CD14-positive monocyte (primary cell): ENCODE results near the gene NFKBIE. TPM values are rescaled to one million over a fixed set of nuclear protein-coding genes. Genes with fewer than 3 reads are reported as not detected.

Experiments
- DNase-seq, 3 donors: peaks; one replicate each; pipeline ENCODE4 v3.0.0-alpha.2; 2011 to 2022
- H2AFZ ChIP-seq: 2 replicates; pipeline ENCODE4 v1.6.0; 2012; ENCODE audit warnings: mild to moderate bottlenecking, low read depth, low read length, inconsistent platforms; ENCODE audit not compliant: insufficient read depth, poor library complexity, severe bottlenecking
- H3K27ac ChIP-seq, 2 donors: 1 replicate in 1 of 2; 2 replicates in 1 of 2; pipeline ENCODE4 v1.5.1; 2012 to 2013; ENCODE audit warnings: low read length in 2 of 2, control low read depth in 1 of 2, inconsistent platforms in 1 of 2, low read depth in 1 of 2, mild to moderate bottlenecking in 1 of 2
- H3K27me3 ChIP-seq, 2 donors: one replicate each; pipeline versions ENCODE4 v1.6.0 to v1.6.1; 2011 to 2013; ENCODE audit warnings: low read length in 2 of 2; ENCODE audit not compliant: control insufficient read depth in 2 of 2, insufficient read depth in 2 of 2
- H3K36me3 ChIP-seq, 2 donors: replicated peaks in 1 of 2; 1 replicate in 1 of 2; 2 replicates in 1 of 2; pipeline versions ENCODE4 v1.5.1 to v1.6.1; 2012 to 2013; ENCODE audit warnings: low read length in 2 of 2, control low read depth in 1 of 2, inconsistent platforms in 1 of 2, mild to moderate bottlenecking in 1 of 2; ENCODE audit not compliant: insufficient read depth in 2 of 2, control insufficient read depth in 1 of 2
- H3K4me1 ChIP-seq, 2 donors: 1 replicate in 1 of 2; 2 replicates in 1 of 2; pipeline versions ENCODE4 v1.5.1 to v1.6.1; 2012 to 2013; ENCODE audit warnings: low read length in 2 of 2, control low read depth in 1 of 2, inconsistent platforms in 1 of 2, mild to moderate bottlenecking in 1 of 2, moderate library complexity in 1 of 2; ENCODE audit not compliant: insufficient read depth in 2 of 2, control insufficient read depth in 1 of 2
- H3K4me2 ChIP-seq: replicated peaks from 2 replicates; pipeline ENCODE3; 2012; ENCODE audit warnings: low read length, moderate library complexity, mild to moderate bottlenecking; ENCODE audit not compliant: poor library complexity, severe bottlenecking; ENCODE audit errors: extremely low read depth
- H3K4me3 ChIP-seq, 3 experiments: fragments of 200-600 bp in 1 of 3; sonication (generic) in 1 of 3; replicated peaks in 1 of 3; 1 replicate in 2 of 3; 2 replicates in 1 of 3; pipeline ENCODE4 v1.5.1; 2011 to 2013; ENCODE audit warnings: low read length in 3 of 3, mild to moderate bottlenecking in 3 of 3, control low read depth in 2 of 3, low read depth in 2 of 3, inconsistent platforms in 1 of 3, moderate library complexity in 1 of 3
- H3K79me2 ChIP-seq: 2 replicates; pipeline ENCODE4 v1.6.0; 2012; ENCODE audit warnings: mild to moderate bottlenecking, control low read depth, inconsistent platforms, low read length, moderate library complexity; ENCODE audit not compliant: insufficient read depth
- H3K9ac ChIP-seq: 2 replicates; pipeline ENCODE4 v1.6.0; 2017; ENCODE audit warnings: low read length, mild to moderate bottlenecking; ENCODE audit not compliant: insufficient read depth, poor library complexity, severe bottlenecking
- H3K9me3 ChIP-seq, 2 donors: replicated peaks in 1 of 2; 1 replicate in 1 of 2; 2 replicates in 1 of 2; pipeline versions ENCODE4 v1.5.1 to v1.6.1; 2012 to 2013; ENCODE audit warnings: low read length in 2 of 2, control low read depth in 1 of 2; ENCODE audit not compliant: control insufficient read depth in 1 of 2, insufficient read depth in 1 of 2
- H4K20me1 ChIP-seq: 2 replicates; pipeline ENCODE4 v1.6.0; 2012; ENCODE audit warnings: mild to moderate bottlenecking, low read length, control low read depth, moderate library complexity; ENCODE audit not compliant: insufficient read depth
- H3K27ac Mint-ChIP-seq, 7 donors: one replicate each; pipeline ENCODE4 v1.8.0; 2020; ENCODE audit warnings: mild to moderate bottlenecking in 7 of 7, mixed read lengths in 7 of 7, moderate library complexity in 6 of 7, inconsistent platforms in 2 of 7
- H3K27me3 Mint-ChIP-seq, 3 donors: one replicate each; pipeline ENCODE4 v1.8.0; 2021 to 2022; ENCODE audit warnings: low read depth in 3 of 3, mild to moderate bottlenecking in 3 of 3, mixed read lengths in 3 of 3, moderate library complexity in 3 of 3, inconsistent platforms in 1 of 3
- H3K36me3 Mint-ChIP-seq, 2 donors: one replicate each; pipeline ENCODE4 v1.8.0; 2020; ENCODE audit warnings: mixed read lengths in 2 of 2, inconsistent platforms in 1 of 2, mild to moderate bottlenecking in 1 of 2
- H3K4me1 Mint-ChIP-seq: one replicate; pipeline ENCODE4 v1.8.0; 2020; ENCODE audit warnings: mild to moderate bottlenecking, mixed read lengths
- H3K4me3 Mint-ChIP-seq, 2 donors: one replicate each; pipeline ENCODE4 v1.8.0; 2020; ENCODE audit warnings: mild to moderate bottlenecking in 2 of 2, mixed read lengths in 2 of 2, moderate library complexity in 1 of 2
- H3K9me3 Mint-ChIP-seq, 7 donors: one replicate each; pipeline ENCODE4 v1.8.0; 2020 to 2022; ENCODE audit warnings: mixed read lengths in 7 of 7, mild to moderate bottlenecking in 6 of 7, moderate library complexity in 6 of 7, inconsistent platforms in 2 of 7
- CTCF ChIP-seq: fragments of 200-600 bp; IDR thresholded peaks from one replicate; pipeline ENCODE4 v1.8.0; 2022; ENCODE audit warnings: antibody characterized with exemption, mild to moderate bottlenecking
- WGBS: methylation state at CpG from one replicate; pipeline ENCODE4 v1.1.5; 2013; ENCODE audit warnings: missing lambda C conversion rate; ENCODE audit not compliant: insufficient coverage; 5-methylcytosine and 5-hydroxymethylcytosine counted together
- intact Hi-C, 2 donors: fragments of 100-400 bp; cut with micrococcal nuclease; formaldehyde crosslinking; loops; one replicate each; pipeline versions ENCODE4 v1.15.0 to v1.15.1; 2023
- polyA plus RNA-seq, 3 donors: library from polyadenylated mRNA; depleted of rRNA in 1 of 3; unstranded in 2 of 3; stranded (reverse) in 1 of 3; fragments of 300-500 nt in 2 of 3; fragments of >200 nt in 1 of 3; fragmentation: Illumina TruSeq in 2 of 3; gene quantifications; 1 replicate in 2 of 3; 2 replicates in 1 of 3; pipeline ENCODE4 v1.2.3, GENCODE V29; 2012 to 2021

Gene NFKBIE
- polyA plus RNA-seq, 3 donors, result 19.9 to 108 (median 23.2) TPM

- peaks cover 14% of the 10 kb centered on the region for H3K4me1 Mint-ChIP-seq
- Histone ChIP-seq H3K27me3 (peaks cover 0 to 4% of the 10 kb centered on the region in 2 donors), H4K20me1 (no peaks in the 10 kb centered on the region), H3K36me3 (peaks cover 74 to 90% of the 10 kb centered on the region in 2 donors), H3K4me1 (no peaks in the 10 kb centered on the region), H2AFZ (no peak overlapping the region), H3K9ac (no peak overlapping the region), H3K9me3 (no peaks in the 10 kb centered on the region), H3K27ac (no peak overlapping the region), H3K4me2 (no peak overlapping the region), H3K79me2 (no peaks in the 10 kb centered on the region), H3K4me3 (no peak overlapping the region)
- no peak overlapping the region for H3K4me3 Mint-ChIP-seq
- H3K9me3 Mint-ChIP-seq, result peaks cover 0 to 4% (median 0%) of the 10 kb centered on the region in 7 donors
- WGBS, result 97% methylated on average over 6 of the region's 6 CpGs
- peaks cover 74 to 95% of the 10 kb centered on the region in 2 donors for H3K36me3 Mint-ChIP-seq
- intact Hi-C loops, result no loop called here
- H3K27ac Mint-ChIP-seq, result no peak overlapping the region
- H3K27me3 Mint-ChIP-seq, result peaks cover 3 to 8% (median 3%) of the 10 kb centered on the region in 3 donors
- no peak for DNase-seq
- no peak for TF ChIP-seq CTCF
These were observed 38.5 kb upstream of the NFKBIE start for GRCh38 chr6:44303842-44304241.

- intact Hi-C loops, result no loop called here
- no peak overlapping the region for H3K9ac ChIP-seq
- H3K4me1 ChIP-seq, result peaks cover 2 to 4% of the 10 kb centered on the region in 2 donors
- Mint-ChIP-seq H3K27ac (no peak overlapping the region), H3K27me3 (peaks cover 13 to 18% (median 13%) of the 10 kb centered on the region in 3 donors), H3K36me3 (peaks cover 67 to 86% of the 10 kb centered on the region in 2 donors), H3K4me3 (no peak overlapping the region), H3K9me3 (peaks cover 0 to 4% (median 0%) of the 10 kb centered on the region in 7 donors), H3K4me1 (peaks cover 15% of the 10 kb centered on the region)
- no peak overlapping the region for H3K4me2 ChIP-seq
- H3K27me3 ChIP-seq, result peaks cover 6 to 14% of the 10 kb centered on the region in 2 donors
- WGBS, result 98% methylated on average over 7 of the region's 12 CpGs
- no peak overlapping the region for H2AFZ ChIP-seq
- H3K4me3 ChIP-seq, result no peak overlapping the region
- TF ChIP-seq CTCF, result no peak
- no peaks in the 10 kb centered on the region for H3K79me2 ChIP-seq
- no peak overlapping the region for H3K27ac ChIP-seq
- DNase-seq, result no peak
- peaks cover 72 to 82% of the 10 kb centered on the region in 2 donors for H3K36me3 ChIP-seq
- H4K20me1 ChIP-seq, result no peaks in the 10 kb centered on the region
- no peaks in the 10 kb centered on the region for H3K9me3 ChIP-seq
These were observed 37.5 kb upstream of the NFKBIE start for GRCh38 chr6:44302856-44303255.
